H9 (cell line): Measurements from ENCODE around the gene RAD51. TPM values are rescaled to one million over a fixed set of nuclear protein-coding genes. Genes with fewer than 3 reads are reported as not detected.
"Not testable (repeated sequence)": the region's sequence is repeated elsewhere in the genome, so short reads cannot be mapped to it uniquely, and the experiment has no call there.

Source experiments
- DNase-seq: peaks from one replicate; pipeline ENCODE4 v3.0.0-alpha.2; 2017
- H2AFZ ChIP-seq: one replicate; pipeline ENCODE4 v1.6.1; 2013; ENCODE audit warnings: mild to moderate bottlenecking, low read length, control low read depth, moderate library complexity
- H2AK5ac ChIP-seq: 2 replicates; pipeline ENCODE4 v1.6.1; 2013; ENCODE audit warnings: low read length, control low read depth, mixed read lengths; ENCODE audit not compliant: insufficient read length
- H2BK120ac ChIP-seq: one replicate; pipeline ENCODE4 v1.6.1; 2013; ENCODE audit warnings: low read depth, mild to moderate bottlenecking, low read length, control low read depth, inconsistent platforms; ENCODE audit not compliant: poor library complexity, severe bottlenecking
- H2BK12ac ChIP-seq: 2 replicates; pipeline ENCODE4 v1.6.1; 2013; ENCODE audit warnings: low read length, control low read depth, mixed read lengths, low read depth; ENCODE audit not compliant: insufficient read length
- H2BK15ac ChIP-seq: 2 replicates; pipeline ENCODE4 v1.6.1; 2013; ENCODE audit warnings: low read depth, low read length, control low read depth
- H2BK20ac ChIP-seq: one replicate; pipeline ENCODE4 v1.6.1; 2013; ENCODE audit warnings: low read depth, mild to moderate bottlenecking, low read length, control low read depth, inconsistent platforms; ENCODE audit not compliant: poor library complexity, severe bottlenecking
- H2BK5ac ChIP-seq: 2 replicates; pipeline ENCODE4 v1.6.1; 2013; ENCODE audit warnings: low read length, control low read depth, mixed read lengths; ENCODE audit not compliant: insufficient read length
- H3K14ac ChIP-seq: 2 replicates; pipeline ENCODE4 v1.6.1; 2013; ENCODE audit warnings: low read length, control low read depth; ENCODE audit not compliant: insufficient read depth
- H3K18ac ChIP-seq: 2 replicates; pipeline ENCODE4 v1.6.1; 2013; ENCODE audit warnings: low read depth, mild to moderate bottlenecking, mixed read lengths, low read length, control low read depth; ENCODE audit not compliant: insufficient read length
- H3K23ac ChIP-seq: 2 replicates; pipeline ENCODE4 v1.6.1; 2013; ENCODE audit warnings: low read length, control low read depth, mixed read lengths, low read depth; ENCODE audit not compliant: insufficient read length
- H3K23me2 ChIP-seq: 2 replicates; pipeline ENCODE4 v1.6.1; 2013; ENCODE audit warnings: low read depth, mild to moderate bottlenecking, mixed read lengths, low read length, control low read depth; ENCODE audit not compliant: insufficient read length, poor library complexity, severe bottlenecking
- H3K27ac ChIP-seq: 2 replicates; pipeline ENCODE4 v1.5.1; 2013; ENCODE audit warnings: low read length, control low read depth, mixed read lengths, low read depth; ENCODE audit not compliant: insufficient read length
- H3K27me3 ChIP-seq: 2 replicates; pipeline ENCODE4 v1.6.1; 2013; ENCODE audit warnings: low read length, control low read depth, inconsistent platforms; ENCODE audit not compliant: insufficient read depth
- H3K4ac ChIP-seq: 2 replicates; pipeline ENCODE4 v1.6.1; 2013; ENCODE audit warnings: low read depth, mild to moderate bottlenecking, control low read depth, inconsistent platforms, low read length, moderate library complexity
- H3K4me1 ChIP-seq: 2 replicates; pipeline ENCODE4 v1.6.1; 2013; ENCODE audit warnings: low read length, control low read depth, inconsistent platforms; ENCODE audit not compliant: insufficient read depth
- H3K4me2 ChIP-seq: 2 replicates; pipeline ENCODE4 v1.6.1; 2013; ENCODE audit warnings: low read length, control low read depth, mixed read lengths; ENCODE audit not compliant: insufficient read length, insufficient read depth
- H3K56ac ChIP-seq: 2 replicates; pipeline ENCODE4 v1.6.1; 2013; ENCODE audit warnings: low read depth, mild to moderate bottlenecking, mixed read lengths, low read length, control low read depth; ENCODE audit not compliant: insufficient read length
- H3K79me1 ChIP-seq: 2 replicates; pipeline ENCODE4 v1.6.1; 2013; ENCODE audit warnings: low read depth, mild to moderate bottlenecking, moderate library complexity, low read length, control low read depth, inconsistent platforms; ENCODE audit not compliant: insufficient read depth, poor library complexity, severe bottlenecking
- H3K79me2 ChIP-seq: 2 replicates; pipeline ENCODE4 v1.6.1; 2013; ENCODE audit warnings: low read length, control low read depth, inconsistent platforms; ENCODE audit not compliant: insufficient read depth
- H3K9ac ChIP-seq: 2 replicates; pipeline ENCODE4 v1.6.1; 2013; ENCODE audit warnings: low read length, control low read depth, mixed read lengths; ENCODE audit not compliant: insufficient read length; ENCODE audit errors: extremely low read depth
- H3K9me3 ChIP-seq: one replicate; pipeline ENCODE4 v1.6.1; 2013; ENCODE audit warnings: low read depth, low read length, inconsistent platforms; ENCODE audit not compliant: control insufficient read depth
- H3T11ph ChIP-seq: one replicate; pipeline ENCODE4 v1.6.1; 2013; ENCODE audit warnings: mild to moderate bottlenecking, low read length, control low read depth, inconsistent platforms
- H4K20me1 ChIP-seq: one replicate; pipeline ENCODE4 v1.6.1; 2013; ENCODE audit not compliant: control insufficient read depth, insufficient read length, insufficient read depth
- H4K5ac ChIP-seq: 2 replicates; pipeline ENCODE4 v1.6.1; 2013; ENCODE audit warnings: low read depth, mild to moderate bottlenecking, mixed read lengths, low read length, control low read depth; ENCODE audit not compliant: insufficient read length
- H4K8ac ChIP-seq: replicated peaks from 2 replicates; pipeline ENCODE4 v1.6.1; 2013; ENCODE audit warnings: low read length, control low read depth, mixed read lengths, low read depth; ENCODE audit not compliant: insufficient read length
- H4K91ac ChIP-seq: 2 replicates; pipeline ENCODE4 v1.6.1; 2013; ENCODE audit warnings: low read depth, mild to moderate bottlenecking, moderate library complexity, mixed read lengths, low read length, control low read depth; ENCODE audit not compliant: insufficient read length
- H3K27ac Mint-ChIP-seq, 3 experiments: 2 replicates in 2 of 3; 3 replicates in 1 of 3; pipeline ENCODE4 v1.8.0; 2020 to 2021; ENCODE audit warnings: mixed read lengths in 3 of 3, mild to moderate bottlenecking in 1 of 3, moderate library complexity in 1 of 3
- H3K27me3 Mint-ChIP-seq: 2 replicates; pipeline ENCODE4 v1.8.0; 2021; ENCODE audit warnings: low read depth, mild to moderate bottlenecking, moderate library complexity, mixed read lengths
- H3K36me3 Mint-ChIP-seq, 3 experiments: 2 replicates in 2 of 3; 3 replicates in 1 of 3; pipeline ENCODE4 v1.8.0; 2020 to 2021; ENCODE audit warnings: low read depth in 3 of 3, mixed read lengths in 3 of 3; ENCODE audit not compliant: insufficient read depth in 1 of 3
- H3K4me1 Mint-ChIP-seq, 2 experiments: 2 replicates each; pipeline ENCODE4 v1.8.0; 2020; ENCODE audit warnings: mixed read lengths in 2 of 2
- H3K4me3 Mint-ChIP-seq, 2 experiments: 2 replicates in 1 of 2; 3 replicates in 1 of 2; pipeline ENCODE4 v1.8.0; 2020 to 2021; ENCODE audit warnings: mild to moderate bottlenecking in 2 of 2, mixed read lengths in 2 of 2, moderate library complexity in 1 of 2
- H3K9me3 Mint-ChIP-seq, 2 experiments: 2 replicates in 1 of 2; 3 replicates in 1 of 2; pipeline ENCODE4 v1.8.0; 2020; ENCODE audit warnings: mild to moderate bottlenecking in 2 of 2, mixed read lengths in 2 of 2, moderate library complexity in 1 of 2
- WGBS: extraction: QIAGEN DNeasy Blood & Tissue Kit; methylation state at CpG from one replicate; pipeline ENCODE4 v1.1.7; 2013; ENCODE audit warnings: missing lambda C conversion rate, low lambda C conversion rate, mixed read lengths; ENCODE audit not compliant: insufficient read length; ENCODE audit errors: extremely low coverage; 5-methylcytosine and 5-hydroxymethylcytosine counted together
- total RNA-seq: library from RNA; stranded (reverse); gene quantifications from 2 replicates; pipeline ENCODE4 v1.2.1, GENCODE V29; 2021
- TF ChIP-seq, protein P1 (sequence below): fragments of 200-600 bp; sonication (generic); conservative IDR thresholded peaks from 3 replicates; pipeline ENCODE4 v1.8.0; 2021; ENCODE audit warnings: antibody characterized with exemption, mild to moderate bottlenecking

RAD51 gene
- total RNA-seq, 1 experiment from 2014 or later: 39.2 TPM

DNA sequence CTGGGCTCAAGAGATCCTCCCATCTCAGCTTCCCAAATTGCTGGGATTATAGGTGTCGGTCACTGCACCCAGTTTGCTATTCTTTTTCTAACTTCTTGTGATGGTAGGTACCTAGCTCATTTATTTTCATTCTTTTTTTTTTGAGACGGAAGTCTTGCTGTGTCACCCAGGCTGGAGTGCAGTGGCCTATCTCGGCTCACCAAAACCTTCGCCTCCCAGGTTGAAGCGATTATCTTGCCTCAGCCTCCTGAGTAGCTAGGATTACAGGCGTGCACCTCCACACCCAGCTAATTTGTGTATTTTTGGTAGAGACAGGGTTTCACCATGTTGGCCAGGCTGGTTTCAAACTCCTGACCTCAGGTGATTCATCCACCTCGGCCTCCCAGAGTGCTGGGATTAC, 30.1 kb upstream of the RAD51 start:
- H3K79me1 ChIP-seq: no peaks in the 10 kb centered on the region
- no peak overlapping the region for H2BK120ac ChIP-seq
- peak overlapping the region in 1 of 3 experiments; percentile 23; a peak in 1 of 7 replicates for H3K27ac Mint-ChIP-seq
- H4K91ac ChIP-seq: no peak overlapping the region
- H3K4ac ChIP-seq: no peak overlapping the region
- no peak overlapping the region for H3K27ac ChIP-seq
- no peak overlapping the region for H2AK5ac ChIP-seq
- H3K79me2 ChIP-seq: no peaks in the 10 kb centered on the region
- no peaks in the 10 kb centered on the region for H3K4me1 ChIP-seq
- no peak overlapping the region for H4K8ac ChIP-seq
- H3K4me2 ChIP-seq: no peak overlapping the region
- H2AFZ ChIP-seq: no peak overlapping the region
- H3K9me3 ChIP-seq: no peaks in the 10 kb centered on the region
- no peak overlapping the region for H3T11ph ChIP-seq
- no peaks in the 10 kb centered on the region for H4K20me1 ChIP-seq
- H2BK20ac ChIP-seq: no peak overlapping the region
- TF ChIP-seq, protein P1, sequence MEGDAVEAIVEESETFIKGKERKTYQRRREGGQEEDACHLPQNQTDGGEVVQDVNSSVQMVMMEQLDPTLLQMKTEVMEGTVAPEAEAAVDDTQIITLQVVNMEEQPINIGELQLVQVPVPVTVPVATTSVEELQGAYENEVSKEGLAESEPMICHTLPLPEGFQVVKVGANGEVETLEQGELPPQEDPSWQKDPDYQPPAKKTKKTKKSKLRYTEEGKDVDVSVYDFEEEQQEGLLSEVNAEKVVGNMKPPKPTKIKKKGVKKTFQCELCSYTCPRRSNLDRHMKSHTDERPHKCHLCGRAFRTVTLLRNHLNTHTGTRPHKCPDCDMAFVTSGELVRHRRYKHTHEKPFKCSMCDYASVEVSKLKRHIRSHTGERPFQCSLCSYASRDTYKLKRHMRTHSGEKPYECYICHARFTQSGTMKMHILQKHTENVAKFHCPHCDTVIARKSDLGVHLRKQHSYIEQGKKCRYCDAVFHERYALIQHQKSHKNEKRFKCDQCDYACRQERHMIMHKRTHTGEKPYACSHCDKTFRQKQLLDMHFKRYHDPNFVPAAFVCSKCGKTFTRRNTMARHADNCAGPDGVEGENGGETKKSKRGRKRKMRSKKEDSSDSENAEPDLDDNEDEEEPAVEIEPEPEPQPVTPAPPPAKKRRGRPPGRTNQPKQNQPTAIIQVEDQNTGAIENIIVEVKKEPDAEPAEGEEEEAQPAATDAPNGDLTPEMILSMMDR: no peak
- H2BK15ac ChIP-seq: no peak overlapping the region
- peaks cover 4 to 25% (median 11%) of the 10 kb centered on the region in 3 experiments; a peak in 5 of 7 replicates for H3K36me3 Mint-ChIP-seq
- no peaks in the 10 kb centered on the region; a peak in 1 of 5 replicates for H3K9me3 Mint-ChIP-seq
- no peak overlapping the region for H4K5ac ChIP-seq
- H3K27me3 ChIP-seq: no peaks in the 10 kb centered on the region
- H3K27me3 Mint-ChIP-seq: no peaks in the 10 kb centered on the region
- no peak overlapping the region for H3K56ac ChIP-seq
- H3K4me1 Mint-ChIP-seq: no peaks in the 10 kb centered on the region
- no peak overlapping the region for H3K9ac ChIP-seq
- no peaks in the 10 kb centered on the region for H3K23me2 ChIP-seq
- H3K4me3 Mint-ChIP-seq: no peak overlapping the region
- no peak overlapping the region for H2BK5ac ChIP-seq
- H2BK12ac ChIP-seq: no peak overlapping the region
- no peak for DNase-seq
- no CpG with 5 or more reads among the region's 7 CpGs for WGBS
- no peak overlapping the region for H3K23ac ChIP-seq
- no peak overlapping the region for H3K14ac ChIP-seq
- H3K18ac ChIP-seq: no peak overlapping the region

DNA sequence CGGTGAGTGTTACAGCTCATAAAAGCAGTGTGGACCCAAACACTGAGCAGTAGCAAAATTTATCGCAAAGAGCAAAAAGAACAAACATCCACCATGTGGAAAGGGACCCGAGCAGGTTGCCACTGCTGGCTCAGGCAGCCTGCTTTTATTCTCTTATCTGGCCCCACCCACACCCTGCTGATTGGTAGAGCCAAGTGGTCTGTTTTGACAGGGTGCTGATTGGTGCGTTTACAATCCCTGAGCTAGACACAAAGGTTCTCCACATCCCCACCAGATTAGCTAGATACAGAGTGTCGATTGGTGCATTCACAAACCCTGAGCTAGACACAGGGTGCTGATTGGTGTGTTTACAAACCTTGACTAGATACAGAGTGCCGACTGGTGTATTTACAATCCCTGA, 18.7 kb upstream of the RAD51 start:
- DNase-seq, H4K91ac ChIP-seq, H3K9ac ChIP-seq, H2BK120ac ChIP-seq, H3K79me2 ChIP-seq, H3T11ph ChIP-seq, H4K20me1 ChIP-seq, H3K4me2 ChIP-seq, H2BK12ac ChIP-seq, H2BK15ac ChIP-seq, H3K4ac ChIP-seq, H2BK5ac ChIP-seq, H3K27ac ChIP-seq, H3K14ac ChIP-seq, H3K27me3 ChIP-seq, H3K4me1 Mint-ChIP-seq, H4K5ac ChIP-seq, H3K56ac ChIP-seq, H3K27me3 Mint-ChIP-seq, H3K23ac ChIP-seq, H3K18ac ChIP-seq, H3K4me1 ChIP-seq, H2AK5ac ChIP-seq, H3K27ac Mint-ChIP-seq, H2BK20ac ChIP-seq, H3K4me3 Mint-ChIP-seq, H3K36me3 Mint-ChIP-seq, H3K23me2 ChIP-seq, H3K79me1 ChIP-seq, H2AFZ ChIP-seq, H3K9me3 ChIP-seq, H4K8ac ChIP-seq: not testable (repeated sequence)
- H3K9me3 Mint-ChIP-seq: peaks cover 11 to 14% of the 10 kb centered on the region in 2 experiments
- no CpG with 5 or more reads among the region's 6 CpGs for WGBS
